NCI-H128 (cell line): ENCODE data around the gene NUCB2.
"Not testable (repeated sequence)": the region's sequence is repeated elsewhere in the genome, so short reads cannot be mapped to it uniquely, and the experiment has no call there.

ENCODE experiments used
- DNase-seq: peaks from one replicate; lab custom pipeline; 2025; ENCODE audit not compliant: unreplicated experiment; lab: John Stamatoyannopoulos, UW

The NUCB2 gene

GRCh38 chr11:17276236-17277023, at the start of gene NUCB2:
NUCB2 (plus strand) TSS chr11:17276739; CDS start chr11:17295324, 18,585 bp downstream.
- peak; percentile 97 for DNase-seq

- DNase-seq, result not testable (repeated sequence)
Measured at GRCh38 chr11:17228186-17228925, 48.2 kb upstream of the NUCB2 start.

- no peak for DNase-seq
Measured at GRCh38 chr11:17229481-17230152, 46.9 kb upstream of the NUCB2 start.

GRCh38 chr11:17230867-17231851, 45.4 kb upstream of the NUCB2 start:
- no peak for DNase-seq

- no peak for DNase-seq
Measured at GRCh38 chr11:17233101-17233500, 43.4 kb upstream of the NUCB2 start.

- DNase-seq, result no peak
Measured at GRCh38 chr11:17238377-17238776, 38.2 kb upstream of the NUCB2 start.

GRCh38 chr11:17239927-17240326, 36.6 kb upstream of the NUCB2 start:
- not testable (repeated sequence) for DNase-seq

GRCh38 chr11:17240780-17241179, 35.8 kb upstream of the NUCB2 start:
- DNase-seq, result no peak

GRCh38 chr11:17242954-17243353, 33.6 kb upstream of the NUCB2 start:
- DNase-seq, result not testable (repeated sequence)

GRCh38 chr11:17244046-17244445, 32.5 kb upstream of the NUCB2 start:
- DNase-seq, result no peak

- DNase-seq, result no peak
Measured at GRCh38 chr11:17250561-17251350, 25.8 kb upstream of the NUCB2 start.

GRCh38 chr11:17252704-17253103, 23.8 kb upstream of the NUCB2 start:
- DNase-seq, result no peak

- no peak for DNase-seq
Measured at GRCh38 chr11:17256512-17256911, 20.0 kb upstream of the NUCB2 start.

GRCh38 chr11:17257196-17257595, 19.3 kb upstream of the NUCB2 start:
- DNase-seq, result no peak

GRCh38 chr11:17258670-17259069, 17.9 kb upstream of the NUCB2 start:
- no peak for DNase-seq

GRCh38 chr11:17259519-17259918, 17.0 kb upstream of the NUCB2 start:
- DNase-seq, result no peak

GRCh38 chr11:17260020-17260419, 16.5 kb upstream of the NUCB2 start:
- DNase-seq, result no peak

GRCh38 chr11:17263769-17264168, 12.8 kb upstream of the NUCB2 start:
- DNase-seq, result no peak

- DNase-seq, result no peak
Measured at GRCh38 chr11:17266781-17267180, 9.8 kb upstream of the NUCB2 start.

GRCh38 chr11:17267576-17267975, 9.0 kb upstream of the NUCB2 start:
- no peak for DNase-seq
